HL-60/S4 treated with retinoic acid at 250 ng/mL for 4 days and 3 days (cell line): ENCODE data around the gene AK5.

ENCODE experiments used
- in situ Hi-C: fragments of 300-500 bp; cut with MboI; formaldehyde crosslinking; loops from 2 replicates; pipeline ENCODE4 v1.7.0; 2022; ENCODE audit warnings: low sequenced_read_pairs

The AK5 gene

GRCh38 chr1:77348549-77348948 is 66.7 kb downstream of the AK5 start:
- in situ Hi-C loops = no loop called here

GRCh38 chr1:77349275-77349674 is 67.5 kb downstream of the AK5 start:
- in situ Hi-C loops = no loop called here

- in situ Hi-C loops = no loop called here
Observed at GRCh38 chr1:77350012-77350770, 68.4 kb downstream of the AK5 start.

- in situ Hi-C loops = no loop called here
Observed at GRCh38 chr1:77354536-77354935, 72.7 kb downstream of the AK5 start.

GRCh38 chr1:77355010-77355409 is 73.2 kb downstream of the AK5 start:
- in situ Hi-C loops = no loop called here

GRCh38 chr1:77356136-77356535 is 74.3 kb downstream of the AK5 start:
- in situ Hi-C loops = no loop called here

GRCh38 chr1:77360256-77360655 is 78.4 kb downstream of the AK5 start:
- in situ Hi-C loops = no loop called here

GRCh38 chr1:77361621-77362020 is 79.8 kb downstream of the AK5 start:
- in situ Hi-C loops = no loop called here

GRCh38 chr1:77370161-77370560 is 88.3 kb downstream of the AK5 start:
- in situ Hi-C loops = no loop called here

GRCh38 chr1:77370583-77371306 is 88.9 kb downstream of the AK5 start:
- in situ Hi-C loops = no loop called here

GRCh38 chr1:77371396-77371795 is 89.6 kb downstream of the AK5 start:
- in situ Hi-C loops = no loop called here

- in situ Hi-C loops = no loop called here
Observed at GRCh38 chr1:77373702-77374101, 91.9 kb downstream of the AK5 start.

GRCh38 chr1:77375541-77375940 is 93.7 kb downstream of the AK5 start:
- in situ Hi-C loops = no loop called here

- in situ Hi-C loops = no loop called here
Observed at GRCh38 chr1:77375990-77376389, 94.2 kb downstream of the AK5 start.

GRCh38 chr1:77378723-77379535 is 97.1 kb downstream of the AK5 start:
- in situ Hi-C loops = no loop called here

GRCh38 chr1:77382366-77382765 is 100.5 kb downstream of the AK5 start:
- in situ Hi-C loops = no loop called here

- in situ Hi-C loops = no loop called here
Observed at GRCh38 chr1:77383236-77383635, 101.4 kb downstream of the AK5 start.

- in situ Hi-C loops = no loop called here
Observed at GRCh38 chr1:77385551-77385950, 103.7 kb downstream of the AK5 start.

GRCh38 chr1:77386276-77386675 is 104.5 kb downstream of the AK5 start:
- in situ Hi-C loops = no loop called here

- in situ Hi-C loops = no loop called here
Observed at GRCh38 chr1:77387553-77387952, 105.7 kb downstream of the AK5 start.

GRCh38 chr1:77388661-77389060 is 106.8 kb downstream of the AK5 start:
- in situ Hi-C loops = no loop called here

- in situ Hi-C loops = no loop called here
Observed at GRCh38 chr1:77392486-77392885, 110.7 kb downstream of the AK5 start.
